Body of pancreas (tissue), 4 donors: Measurements from ENCODE around the gene ARNT2. TPM values are rescaled to one million over a fixed set of nuclear protein-coding genes. Genes with fewer than 3 reads are reported as not detected.
A peak's percentile ranks its signal among the peaks of the same experiment; 100 is the strongest.

Experiments used
- ATAC-seq: fragments of 150-250 bp; one replicate; pipeline ENCODE4 v1.9.1; 2016
- DNase-seq, 4 donors: peaks; one replicate each; pipeline ENCODE4 v3.0.0-alpha.2; 2019
- H3K27ac ChIP-seq, 4 donors: fragments of 200-600 bp; sonication (generic); 1 replicate in 3 of 4; 2 replicates in 1 of 4; pipeline versions ENCODE4 v1.5.1 to v1.6.1; 2016 to 2019; ENCODE audit warnings: mild to moderate bottlenecking in 1 of 4, mixed read lengths in 1 of 4, moderate library complexity in 1 of 4
- H3K27me3 ChIP-seq, 2 donors: fragments of 200-600 bp; sonication (generic); one replicate each; pipeline ENCODE4 v1.6.0; 2016; ENCODE audit warnings: mild to moderate bottlenecking in 1 of 2
- H3K36me3 ChIP-seq, 2 donors: fragments of 200-600 bp; sonication (generic); replicated peaks in 1 of 2; 2 replicates each; pipeline ENCODE4 v1.5.1; 2016; ENCODE audit warnings: low read depth in 2 of 2; ENCODE audit not compliant: insufficient read depth in 1 of 2
- H3K4me1 ChIP-seq: fragments of 200-600 bp; sonication (generic); one replicate; pipeline ENCODE4 v1.6.0; 2016
- H3K4me3 ChIP-seq, 2 donors: fragments of 200-600 bp; sonication (generic); 1 replicate in 1 of 2; 2 replicates in 1 of 2; pipeline ENCODE4 v1.5.1; 2016 to 2019
- H3K9me3 ChIP-seq, 3 donors: fragments of 200-600 bp; sonication (generic); 1 replicate in 2 of 3; 2 replicates in 1 of 3; pipeline ENCODE4 v1.5.1; 2016
- CTCF ChIP-seq, 7 experiments: fragments of 450-650 bp in 4 of 7; fragments of 200-600 bp in 3 of 7; sonication (generic) in 3 of 7; IDR thresholded peaks; one replicate each; pipeline ENCODE4 v1.5.1; 2016 to 2019; ENCODE audit warnings: antibody characterized with exemption in 7 of 7
- POLR2A ChIP-seq, 3 donors: fragments of 450-650 bp; IDR thresholded peaks; one replicate each; pipeline ENCODE4 v1.6.1; 2016; ENCODE audit warnings: antibody characterized with exemption in 3 of 3, mild to moderate bottlenecking in 2 of 3
- WGBS, 2 donors: methylation state at CpG; one replicate each; pipeline ENCODE4 v1.1.5; 2017; 5-methylcytosine and 5-hydroxymethylcytosine counted together
- intact Hi-C: fragments of 100-400 bp; cut with DNase I; formaldehyde crosslinking; loops from one replicate; pipeline ENCODE4 v1.15.1; 2023
- total RNA-seq, 2 donors: library from RNA; depleted of rRNA; stranded (reverse); fragments of >200 nt; gene quantifications; one replicate each; pipeline ENCODE4 v1.1.0, GENCODE V29; 2016

ARNT2 gene
- total RNA-seq, 2 donors from 2014 or later, result 5.3 to 5.4 TPM

- peak overlapping the region in 3 of 4 donors; percentile 23 to 59 (median 29) for H3K27ac ChIP-seq
- H3K36me3 ChIP-seq, result no peaks in the 10 kb centered on the region
- no peaks in the 10 kb centered on the region for H3K9me3 ChIP-seq
- ATAC-seq (no peak), DNase-seq (no peak)
- H3K4me1 ChIP-seq, result peaks cover 20% of the 10 kb centered on the region
- TF ChIP-seq POLR2A (IDR thresholded peaks at IDR 0.05) (no peak), CTCF (IDR thresholded peaks at IDR 0.05) (no peak)
- no peaks in the 10 kb centered on the region for H3K27me3 ChIP-seq
- 76 to 80% methylated on average over 7 of the region's 7 CpGs for WGBS, 2 donors
- intact Hi-C loops, result no loop called here
- no peak overlapping the region for H3K4me3 ChIP-seq
These were observed 10.6 kb downstream of the ARNT2 start for GRCh38 chr15:80414546-80415357.

- no peak for DNase-seq
- H3K4me1 ChIP-seq, result peaks cover 21% of the 10 kb centered on the region
- H3K36me3 ChIP-seq, result no peaks in the 10 kb centered on the region
- WGBS, 2 donors, result 68 to 73% methylated on average over 11 of the region's 11 CpGs
- ATAC-seq, result no peak
- H3K4me3 ChIP-seq, result no peak overlapping the region
- intact Hi-C loops, result no loop called here
- H3K9me3 ChIP-seq, result no peaks in the 10 kb centered on the region
- TF ChIP-seq POLR2A (IDR thresholded peaks at IDR 0.05) (no peak), CTCF (IDR thresholded peaks at IDR 0.05) (no peak)
- H3K27me3 ChIP-seq, result no peaks in the 10 kb centered on the region
- peak overlapping the region in 3 of 4 donors; percentile 23 to 59 (median 29) for H3K27ac ChIP-seq
These were observed 11.1 kb downstream of the ARNT2 start for GRCh38 chr15:80415358-80415670.

- H3K27ac ChIP-seq, result no peak overlapping the region
- no peak for ATAC-seq
- H3K27me3 ChIP-seq, result no peaks in the 10 kb centered on the region
- 63 to 64% methylated on average over 4 of the region's 4 CpGs for WGBS, 2 donors
- H3K4me3 ChIP-seq, result no peak overlapping the region
- H3K4me1 ChIP-seq, result peaks cover 21% of the 10 kb centered on the region
- DNase-seq, result no peak
- intact Hi-C loops, result no loop called here
- no peaks in the 10 kb centered on the region for H3K9me3 ChIP-seq
- no peaks in the 10 kb centered on the region for H3K36me3 ChIP-seq
- TF ChIP-seq CTCF (IDR thresholded peaks at IDR 0.05) (no peak), POLR2A (IDR thresholded peaks at IDR 0.05) (no peak)
These were observed 12.5 kb downstream of the ARNT2 start for GRCh38 chr15:80416702-80417101.

- H3K4me1 ChIP-seq, result peaks cover 21% of the 10 kb centered on the region
- H3K27me3 ChIP-seq, result no peaks in the 10 kb centered on the region
- ATAC-seq (peak; percentile 54), DNase-seq (peak; percentile 35 to 57 (median 51))
- WGBS, 2 donors, result 40 to 41% methylated on average over 9 to 10 of the region's 10 CpGs
- intact Hi-C loops, result no loop called here
- peak overlapping the region in 2 of 4 donors; percentile 53 to 65 for H3K27ac ChIP-seq
- TF ChIP-seq POLR2A (IDR thresholded peaks at IDR 0.05) (no peak), CTCF (IDR thresholded peaks at IDR 0.05) (peak in 6 of 7 experiments; percentile 45 to 57 (median 49))
- H3K4me3 ChIP-seq, result no peak overlapping the region
- H3K9me3 ChIP-seq, result no peaks in the 10 kb centered on the region
- no peaks in the 10 kb centered on the region for H3K36me3 ChIP-seq
These were observed 14.8 kb downstream of the ARNT2 start for GRCh38 chr15:80418892-80419537.
